MV-4-11 (cell line): ENCODE data around the gene BRS3.
A peak's percentile ranks its signal among the peaks of the same experiment; 100 is the strongest.
"Not testable (repeated sequence)": the region's sequence is repeated elsewhere in the genome, so short reads cannot be mapped to it uniquely, and the experiment has no call there.

Source experiments
- DNase-seq: peaks from one replicate; lab custom pipeline; 2025; lab: John Stamatoyannopoulos, UW

The BRS3 gene

DNA sequence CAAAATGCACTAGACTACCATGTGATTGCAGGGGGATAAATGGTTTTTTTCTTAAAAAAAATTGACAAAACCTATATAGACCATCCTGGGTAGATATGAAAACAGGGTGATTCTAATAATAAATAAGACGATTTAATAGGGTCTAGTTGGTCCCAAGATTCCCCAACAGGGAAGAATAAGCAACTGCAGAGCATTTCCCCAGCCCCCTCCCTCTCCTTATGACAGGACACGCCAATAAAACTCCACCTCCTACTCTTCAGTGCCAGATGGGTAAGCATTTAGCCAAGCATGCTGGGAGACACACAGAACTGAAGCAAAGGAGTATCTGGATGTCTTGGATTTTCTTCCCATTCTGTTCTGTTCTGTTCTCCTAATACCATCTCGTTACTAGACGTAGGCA, at the start of gene BRS3:
TSS of gene BRS3 (plus strand) at position 301 of the 400 bp plus-strand sequence. CDS start 168 bp downstream, outside the sequence.
- DNase-seq, result no peak

DNA sequence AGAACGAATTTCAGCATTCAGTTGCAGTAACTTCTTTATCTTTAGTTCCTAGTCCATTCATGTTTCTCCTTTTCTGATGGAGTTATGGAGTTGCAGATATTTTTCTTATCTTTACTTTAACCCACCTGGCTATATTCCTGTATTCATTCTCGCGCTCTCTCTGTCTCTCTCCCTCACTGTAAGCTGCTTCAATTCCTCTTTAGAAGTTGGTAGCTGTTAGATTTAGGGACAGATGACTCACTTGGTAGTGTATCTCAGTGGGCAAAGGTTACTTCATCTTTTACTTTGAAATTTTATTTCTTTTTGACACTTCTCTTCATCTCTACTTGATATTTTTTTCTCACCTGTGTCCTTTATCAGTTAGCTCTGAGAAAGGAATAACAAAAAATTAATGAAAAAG, 49.6 kb upstream of the BRS3 start:
- no peak for DNase-seq

DNA sequence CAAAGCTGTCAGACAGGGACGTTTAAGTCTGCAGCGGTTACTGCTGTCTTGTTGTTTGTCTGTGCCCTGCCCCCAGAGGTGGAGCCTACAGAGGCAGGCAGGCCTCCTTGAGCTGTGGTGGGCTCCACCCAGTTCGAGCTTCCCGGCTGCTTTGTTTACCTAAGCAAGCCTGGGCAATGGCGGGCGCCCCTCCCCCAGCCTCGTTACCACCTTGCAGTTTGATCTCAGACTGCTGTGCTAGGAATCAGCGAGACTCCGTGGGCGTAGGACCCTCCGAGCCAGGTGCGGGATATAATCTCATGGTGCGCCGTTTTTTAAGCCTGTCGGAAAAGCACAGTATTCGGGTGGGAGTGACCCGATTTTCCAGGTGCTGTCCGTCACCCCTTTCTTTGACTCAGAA, 42.1 kb upstream of the BRS3 start:
- not testable (repeated sequence) for DNase-seq

DNA sequence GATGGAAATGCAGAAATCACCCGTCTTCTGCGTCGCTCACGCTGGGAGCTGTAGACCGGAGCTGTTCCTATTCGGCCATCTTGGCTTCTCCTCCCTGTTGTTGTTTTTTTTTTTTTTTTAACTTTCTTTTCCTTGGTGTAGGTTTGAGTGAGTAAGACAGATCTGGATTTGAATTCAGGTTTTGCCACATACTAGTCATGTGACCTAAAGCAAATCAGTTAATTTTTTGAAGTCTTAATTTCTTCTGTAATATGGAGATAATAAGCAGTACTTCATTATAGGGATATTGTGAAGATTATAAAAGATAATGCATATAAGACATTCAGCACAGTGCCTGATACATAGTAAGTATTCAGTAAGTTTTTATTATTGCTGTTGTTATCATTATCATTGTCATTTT, 41.5 kb upstream of the BRS3 start:
- DNase-seq, result no peak

DNA sequence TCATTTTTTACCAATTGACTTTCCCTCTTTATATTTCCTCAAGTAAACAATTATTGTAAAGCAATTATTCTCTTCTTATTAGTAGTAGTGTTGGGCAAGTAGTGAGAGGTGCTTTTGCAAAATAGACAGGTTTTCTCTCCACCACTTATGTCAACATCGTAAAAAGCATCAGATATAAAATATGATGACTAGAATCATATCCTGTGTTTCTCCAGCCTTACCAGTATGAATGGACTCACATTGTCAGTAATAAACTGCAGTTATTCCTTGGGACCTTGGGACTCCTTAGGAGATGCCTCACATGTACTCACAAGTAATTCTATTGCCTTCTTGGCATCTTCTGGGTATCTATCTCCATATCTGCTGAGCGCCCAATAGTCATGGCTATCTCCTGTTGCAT, 40.4 kb upstream of the BRS3 start:
- no peak for DNase-seq

DNA sequence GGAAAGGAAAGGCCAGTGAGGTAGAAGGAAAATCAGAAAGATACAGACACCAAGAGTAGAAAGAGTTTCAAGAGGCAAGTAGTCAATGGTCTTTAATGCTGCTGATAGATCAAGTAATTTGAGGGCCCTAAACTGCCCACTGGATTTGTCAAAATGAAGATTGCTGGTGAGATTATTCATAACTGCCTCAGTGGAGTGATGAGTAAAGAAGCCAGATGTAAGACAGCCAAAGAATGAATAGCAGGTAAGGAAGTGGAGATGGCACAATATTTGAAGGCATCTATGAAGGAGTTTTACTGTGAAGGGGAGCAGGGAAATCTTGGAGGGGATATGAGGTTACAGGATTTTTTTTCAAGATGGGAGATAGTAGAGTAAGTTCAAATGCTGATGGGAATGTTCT, 39.8 kb upstream of the BRS3 start:
- DNase-seq, result no peak

DNA sequence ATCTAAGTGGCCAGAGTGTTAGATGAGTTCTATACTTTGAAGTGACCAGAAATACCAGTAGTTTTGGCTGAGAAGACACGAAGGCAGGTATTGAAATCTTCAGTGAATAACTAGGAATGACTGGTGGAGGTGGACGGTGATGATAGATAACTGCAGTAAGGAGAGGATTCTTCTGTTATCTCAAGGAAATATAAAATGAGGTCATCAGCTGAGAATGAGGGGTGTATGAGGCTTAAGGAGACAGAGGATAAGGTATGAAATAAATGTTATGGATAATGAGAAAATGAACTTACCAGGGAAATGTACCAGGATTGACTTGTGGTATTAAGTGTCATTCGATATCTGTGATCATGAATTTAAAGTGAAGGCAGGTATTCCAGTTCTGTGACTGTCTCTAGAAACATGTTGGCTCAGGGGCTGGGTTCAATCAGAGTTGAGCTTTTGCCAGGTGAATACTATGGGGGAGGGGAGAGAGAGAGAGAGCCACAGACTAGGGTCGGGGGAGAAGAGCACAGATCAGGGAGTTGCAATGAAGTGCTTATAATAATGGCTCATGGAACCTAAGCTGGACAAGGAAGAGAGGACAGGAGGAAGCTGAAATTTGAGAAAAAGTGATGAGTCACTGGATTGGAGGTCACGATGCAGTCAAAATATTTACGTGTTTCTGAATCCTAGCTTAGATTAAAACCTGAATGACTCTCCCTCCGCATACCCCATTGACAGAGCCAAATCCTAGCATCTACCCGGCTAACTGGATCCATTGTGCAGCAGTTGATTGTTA, 37.5 kb upstream of the BRS3 start:
- no peak for DNase-seq

DNA sequence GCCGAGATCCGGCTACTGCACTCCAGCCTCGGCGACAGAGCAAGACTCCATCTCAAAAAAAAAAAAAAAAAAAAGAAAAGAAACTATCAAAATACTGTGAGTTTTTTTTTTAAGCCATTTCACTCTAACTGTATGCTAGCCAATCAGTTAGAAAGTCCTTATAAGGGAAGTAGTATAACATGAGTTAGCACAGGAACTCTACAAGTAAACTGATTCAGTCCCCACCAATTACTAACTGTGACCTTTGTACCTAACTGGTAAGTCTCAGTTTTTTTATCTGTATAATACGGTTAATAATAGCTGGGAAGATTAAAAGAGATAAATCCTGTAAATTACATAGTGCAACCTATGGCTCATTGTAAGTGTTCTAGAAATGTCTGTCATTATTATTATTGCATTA, 35.1 kb upstream of the BRS3 start:
- no peak for DNase-seq

DNA sequence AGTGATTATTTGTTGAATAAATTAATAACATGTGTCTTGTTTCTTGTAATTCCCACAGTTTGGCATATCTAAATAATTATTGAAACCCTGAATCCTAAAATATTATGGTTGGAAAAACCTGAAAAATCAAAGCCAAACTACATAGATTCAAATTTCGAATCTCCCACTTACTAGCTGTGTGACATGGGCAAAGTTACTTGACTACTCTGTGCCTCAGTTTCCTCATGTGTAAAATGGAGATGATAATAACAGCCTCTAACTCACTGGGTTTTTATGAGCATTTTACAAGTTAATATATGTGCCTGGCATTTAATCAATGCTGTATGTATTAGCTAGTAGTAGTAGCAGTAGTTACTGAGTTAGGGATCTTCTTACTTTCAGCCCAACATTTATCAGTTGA, 34.6 kb upstream of the BRS3 start:
- DNase-seq, result no peak

DNA sequence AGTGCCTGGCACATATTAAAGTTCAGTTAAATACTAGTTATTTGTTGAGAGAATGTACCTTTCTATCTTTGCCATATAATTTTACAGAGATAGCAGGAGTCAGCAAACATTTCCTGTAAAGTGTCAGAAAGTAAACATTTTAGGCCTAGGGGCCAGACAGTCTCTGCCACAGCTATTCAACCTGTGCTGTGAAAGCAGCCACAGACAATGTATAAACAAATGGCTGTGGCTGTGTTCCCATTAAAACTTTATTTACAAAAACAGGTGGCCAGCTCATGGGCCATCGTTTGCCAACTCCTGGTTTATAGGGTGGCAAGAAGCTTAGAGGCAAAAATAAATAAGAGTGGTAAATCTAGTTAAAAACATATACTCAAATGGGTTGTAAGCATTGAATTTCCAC, 34.0 kb upstream of the BRS3 start:
- DNase-seq, result no peak

DNA sequence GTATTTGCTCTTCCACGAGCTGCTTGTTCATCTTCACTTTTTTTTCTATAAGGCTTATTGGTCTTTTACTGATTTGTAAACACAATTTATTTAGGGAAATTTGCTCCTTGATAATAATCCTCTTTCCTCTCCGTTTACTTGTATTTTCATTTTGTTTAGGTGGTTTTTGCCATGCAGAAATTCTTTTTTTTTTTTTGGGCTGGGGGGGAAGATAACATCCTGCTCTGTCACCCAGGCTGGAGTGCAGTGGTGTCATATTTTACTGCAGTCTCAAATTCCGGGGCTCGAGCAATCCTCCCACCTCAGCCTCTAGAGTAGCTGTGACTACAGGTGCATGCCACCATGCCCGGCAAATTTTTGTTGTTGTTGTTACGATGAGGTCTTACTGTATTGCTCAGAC, 31.6 kb upstream of the BRS3 start:
- DNase-seq, result no peak

DNA sequence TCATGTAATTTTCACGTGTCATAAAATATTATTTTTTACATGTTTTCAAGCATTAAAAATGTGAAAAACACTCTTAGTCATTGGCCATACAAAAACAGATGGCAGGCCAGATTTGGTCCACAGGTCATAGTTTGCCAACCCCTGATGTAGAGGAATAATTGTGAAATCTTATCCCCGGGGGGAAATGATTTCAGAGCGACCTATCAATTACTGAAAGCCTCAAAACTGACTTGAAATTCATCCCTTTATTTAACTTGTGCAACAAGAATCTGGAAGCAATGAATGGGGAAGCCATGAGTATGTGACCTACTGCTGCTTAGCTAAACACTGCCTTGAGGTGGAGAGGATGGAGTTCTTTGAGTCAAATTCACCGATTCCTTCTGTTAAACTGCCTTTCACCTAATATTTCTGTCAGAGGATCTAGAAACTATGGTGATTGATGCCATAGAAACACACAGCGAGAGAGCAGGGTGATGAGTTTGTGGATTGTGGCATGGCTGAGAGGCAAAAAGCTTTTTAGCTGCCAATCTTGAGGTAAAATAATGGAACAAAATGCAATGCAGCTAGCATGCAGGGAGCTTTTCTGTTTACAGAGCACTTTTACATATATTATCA, 30.3 kb upstream of the BRS3 start:
- no peak for DNase-seq

DNA sequence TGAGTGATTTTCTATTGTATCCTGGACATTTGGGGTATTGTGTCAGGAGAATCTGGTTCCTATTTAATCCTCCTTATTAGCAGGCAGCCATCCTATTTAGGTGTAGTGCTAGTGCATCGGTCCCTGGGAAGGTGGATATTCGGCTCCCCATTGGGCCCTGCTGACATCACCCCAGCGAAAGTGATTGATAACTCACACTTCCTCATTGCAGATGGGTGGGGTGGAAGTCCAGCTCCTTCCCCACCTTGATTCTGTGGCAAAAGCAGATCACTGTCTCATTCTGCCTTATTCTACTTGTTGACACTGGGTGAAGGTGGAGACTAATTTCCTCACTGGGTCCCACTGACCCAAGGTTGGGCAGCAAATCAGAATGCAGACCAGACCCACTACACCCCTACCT, 23.2 kb upstream of the BRS3 start:
- DNase-seq, result no peak

DNA sequence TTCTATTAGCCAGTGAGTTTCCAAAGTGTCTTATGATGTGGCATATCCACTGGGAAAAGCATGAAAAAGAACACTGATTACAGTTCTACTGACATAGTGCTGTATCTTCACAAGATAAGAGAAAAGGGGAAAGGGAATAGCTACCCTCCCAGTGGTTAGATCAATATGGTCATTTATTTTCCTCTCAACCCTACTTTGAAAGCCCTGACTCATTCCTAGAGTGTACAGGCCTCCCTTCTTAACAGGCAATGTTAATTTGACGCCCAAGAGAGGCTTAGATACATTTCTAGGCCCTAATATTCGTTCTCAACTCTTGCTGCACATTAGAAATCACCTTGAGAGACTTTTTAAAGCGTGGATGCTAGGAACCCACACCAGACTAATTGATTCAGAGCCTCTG, 20.4 kb upstream of the BRS3 start:
- DNase-seq, result no peak

DNA sequence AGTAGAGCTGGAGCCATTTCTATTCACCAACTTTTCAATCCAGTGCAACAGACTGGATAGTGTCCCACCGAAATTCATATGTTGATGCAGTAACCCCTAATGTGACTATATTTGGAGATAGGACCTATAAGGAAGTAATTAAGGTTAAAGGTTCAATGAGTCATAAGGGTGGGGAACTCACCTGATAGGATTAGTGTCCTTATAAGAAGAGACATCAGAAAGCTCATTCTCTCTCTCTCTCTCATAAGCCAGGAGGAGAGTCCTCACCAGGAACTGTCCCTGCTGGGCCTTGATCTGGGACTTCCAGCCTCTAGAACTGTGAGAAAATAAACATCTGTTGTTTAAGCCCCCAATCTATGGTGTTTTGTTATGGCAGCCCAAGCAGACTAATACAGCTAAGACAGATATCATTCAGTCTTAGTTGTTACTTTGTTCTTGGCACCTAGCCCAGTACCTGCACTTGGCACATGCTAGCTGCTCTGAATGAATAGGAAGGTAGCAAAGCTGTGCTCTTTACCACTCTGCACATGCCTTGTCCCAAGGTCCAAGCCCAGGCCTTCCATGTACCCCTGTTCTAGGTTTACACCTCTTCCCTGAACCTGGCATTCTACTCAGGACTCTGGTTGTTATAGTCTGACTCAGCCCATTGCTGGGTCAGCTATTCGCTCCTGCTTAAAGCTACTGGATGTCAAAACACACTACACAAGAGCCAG, 19.2 kb upstream of the BRS3 start:
- DNase-seq, result no peak

DNA sequence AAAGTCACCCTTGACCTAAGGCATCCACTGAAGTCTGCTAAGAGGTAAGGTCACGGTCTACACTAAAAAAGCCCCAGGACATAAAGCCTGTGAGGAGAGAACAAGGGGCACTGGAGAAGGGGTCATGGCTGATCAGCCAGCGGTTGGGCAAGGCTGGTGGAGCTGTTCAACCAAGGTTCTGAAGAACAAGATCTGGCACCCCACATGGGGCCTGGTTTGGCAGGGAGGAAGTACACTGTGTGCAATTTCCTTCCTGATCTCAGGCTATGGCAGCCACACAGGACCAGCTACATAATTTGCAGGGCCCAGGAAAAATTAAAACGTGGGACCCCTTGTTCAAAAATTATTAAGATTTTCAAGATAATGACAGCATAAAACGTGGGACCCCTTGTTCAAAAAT, 14.1 kb upstream of the BRS3 start:
- peak; percentile 14 for DNase-seq

DNA sequence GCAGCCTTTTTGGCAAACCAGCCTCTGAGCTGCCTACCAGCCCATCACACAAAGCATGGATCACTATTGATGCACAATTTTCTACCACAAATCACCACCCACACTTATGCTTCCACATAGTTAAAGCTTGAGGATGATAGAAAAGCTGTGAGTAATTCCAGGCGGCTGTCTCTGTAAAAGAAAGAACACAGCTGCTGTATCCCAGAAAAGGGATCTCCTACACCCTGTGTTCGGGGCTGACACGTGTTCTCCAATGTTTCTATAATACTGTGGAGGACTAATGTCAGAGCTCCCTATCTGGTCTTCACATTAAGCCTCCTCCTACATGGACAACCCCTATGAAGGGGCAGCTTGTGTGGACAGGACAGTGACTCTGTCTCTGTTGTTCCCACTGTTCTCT, 12.5 kb upstream of the BRS3 start:
- no peak for DNase-seq

DNA sequence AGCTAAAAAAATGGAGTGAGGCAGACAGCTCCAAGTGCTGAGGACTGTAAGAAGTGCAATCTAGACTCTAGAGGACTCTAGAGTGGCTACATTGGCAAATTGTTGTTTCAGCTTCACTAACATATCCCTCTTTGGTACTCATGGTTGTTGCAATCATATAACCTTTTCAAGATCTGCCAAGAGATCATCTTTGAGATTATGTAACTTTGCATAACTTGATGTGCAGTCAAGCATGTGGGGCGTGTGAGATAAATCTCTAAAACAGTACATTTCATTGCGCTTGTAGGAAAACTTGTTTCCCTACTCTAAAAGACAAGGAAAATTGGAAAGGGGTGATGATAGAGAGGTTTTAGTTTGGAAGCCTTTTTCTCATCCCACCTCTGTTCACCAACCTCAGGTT, 11.2 kb upstream of the BRS3 start:
- DNase-seq, result no peak

DNA sequence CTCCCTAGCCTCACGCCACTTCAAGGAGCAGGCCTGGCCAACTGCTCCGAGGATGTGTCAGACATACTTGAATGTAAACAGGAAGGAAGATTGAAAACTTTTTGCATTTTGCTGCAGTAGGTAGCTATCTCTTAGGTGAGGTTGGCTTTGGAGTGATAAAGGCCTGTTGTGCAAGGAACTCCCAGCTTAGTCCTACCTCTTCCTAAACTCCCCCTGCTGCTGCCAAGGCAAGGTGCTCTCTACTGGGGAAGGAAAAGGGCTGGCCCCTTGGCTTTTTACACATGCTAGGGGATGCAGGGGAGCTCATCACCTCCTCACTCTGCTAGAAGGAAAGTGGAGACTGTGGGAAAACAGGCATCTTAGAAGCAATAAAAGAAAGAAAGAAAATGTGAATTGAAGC, 10.7 kb upstream of the BRS3 start:
- DNase-seq, result no peak

DNA sequence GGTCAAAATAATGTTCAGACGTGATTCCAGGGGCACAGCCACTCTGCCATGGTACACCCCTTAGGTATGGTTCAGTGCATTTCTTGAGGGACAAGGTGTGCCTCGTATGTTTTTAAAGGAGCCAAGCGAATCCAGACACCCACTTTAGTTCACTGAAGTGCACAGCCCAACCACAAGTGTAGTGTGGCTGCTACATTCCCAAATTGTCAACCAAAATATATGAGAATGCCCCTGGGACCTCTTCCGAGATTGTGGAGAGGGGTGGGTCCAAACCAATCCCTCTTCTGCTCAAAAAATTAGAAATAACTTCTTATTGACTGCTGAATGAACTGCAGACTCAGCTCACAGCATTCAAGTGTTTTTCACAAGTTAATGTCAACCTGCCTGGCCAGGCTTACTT, 7.4 kb upstream of the BRS3 start:
- DNase-seq, result no peak

DNA sequence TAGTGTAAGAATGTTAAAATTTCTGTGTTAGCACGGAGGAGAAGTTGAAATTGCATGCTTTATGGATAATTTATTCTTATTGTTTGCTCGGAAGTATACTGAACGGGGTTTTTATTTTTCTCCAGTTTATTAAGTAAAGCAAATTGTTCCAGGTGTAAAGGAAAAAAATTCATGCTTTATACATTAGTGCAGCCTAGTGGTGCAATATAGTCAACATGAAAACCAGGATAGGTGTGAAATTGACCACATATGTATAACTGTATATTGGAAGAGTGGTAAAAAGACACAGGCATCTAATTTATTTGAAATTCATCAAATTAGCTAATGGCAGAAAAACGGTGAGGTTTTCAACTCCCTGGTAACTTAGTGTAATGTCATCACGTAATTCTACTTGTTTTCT, 959 bp downstream of the BRS3 start:
- DNase-seq, result no peak

DNA sequence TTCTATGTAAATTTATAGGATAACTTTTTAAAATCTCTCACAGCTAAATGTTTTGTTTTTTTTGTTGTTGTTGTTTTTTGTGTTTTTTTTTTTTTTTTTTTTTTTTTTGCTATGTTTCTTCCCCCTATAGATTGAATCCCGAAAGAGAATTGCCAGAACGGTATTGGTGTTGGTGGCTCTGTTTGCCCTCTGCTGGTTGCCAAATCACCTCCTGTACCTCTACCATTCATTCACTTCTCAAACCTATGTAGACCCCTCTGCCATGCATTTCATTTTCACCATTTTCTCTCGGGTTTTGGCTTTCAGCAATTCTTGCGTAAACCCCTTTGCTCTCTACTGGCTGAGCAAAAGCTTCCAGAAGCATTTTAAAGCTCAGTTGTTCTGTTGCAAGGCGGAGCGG, 4.1 kb downstream of the BRS3 start:
- no peak for DNase-seq

DNA sequence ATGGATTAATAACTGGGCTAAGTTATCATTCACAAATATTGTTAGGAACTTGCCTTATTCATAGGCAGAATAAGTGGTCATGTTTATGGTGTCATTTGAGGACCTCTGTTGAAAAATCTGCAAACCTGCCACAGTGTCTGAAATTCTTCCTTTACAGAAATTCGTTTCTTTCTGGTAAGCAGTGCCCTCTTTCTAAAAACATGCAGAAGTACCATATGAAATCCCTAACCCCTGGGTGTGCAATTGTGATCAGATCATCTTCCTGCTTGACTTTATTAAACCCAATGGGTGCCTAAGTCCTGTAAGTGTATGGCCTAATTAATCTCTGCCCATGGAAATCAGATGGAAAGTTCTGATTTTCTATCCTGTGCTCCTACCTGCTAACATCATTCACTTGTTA, 5.3 kb downstream of the BRS3 start:
- DNase-seq, result peak; percentile 42
